GM04503 (cell line): ENCODE data around the gene PIK3CB.
A peak's percentile ranks its signal among the peaks of the same experiment; 100 is the strongest.
"Not testable (repeated sequence)": the region's sequence is repeated elsewhere in the genome, so short reads cannot be mapped to it uniquely, and the experiment has no call there.

ENCODE experiments used
- DNase-seq: peaks from one replicate; pipeline ENCODE4 v3.0.0-alpha.2; 2012; ENCODE audit warnings: low read depth

Gene PIK3CB

GRCh38 chr3:138680974-138681373 lies 153.8 kb downstream of the PIK3CB start:
- not testable (repeated sequence) for DNase-seq

- no peak for DNase-seq
Measured at GRCh38 chr3:138678874-138679392, 155.8 kb downstream of the PIK3CB start.

GRCh38 chr3:138678086-138678485 lies 156.6 kb downstream of the PIK3CB start:
- DNase-seq, result no peak

- no peak for DNase-seq
Measured at GRCh38 chr3:138675393-138675792, 159.3 kb downstream of the PIK3CB start.

GRCh38 chr3:138673641-138674530 lies 160.8 kb downstream of the PIK3CB start:
- DNase-seq, result peak; percentile 62

GRCh38 chr3:138670407-138670806 lies 164.3 kb downstream of the PIK3CB start:
- no peak for DNase-seq

GRCh38 chr3:138668107-138668506 lies 166.6 kb downstream of the PIK3CB start:
- DNase-seq, result no peak

GRCh38 chr3:138657508-138657907 lies 177.2 kb downstream of the PIK3CB start:
- no peak for DNase-seq

GRCh38 chr3:138653567-138653966 lies 181.2 kb downstream of the PIK3CB start:
- DNase-seq, result no peak

GRCh38 chr3:138649134-138649533 lies 185.6 kb downstream of the PIK3CB start:
- DNase-seq, result no peak

- no peak for DNase-seq
Measured at GRCh38 chr3:138646513-138646912, 188.2 kb downstream of the PIK3CB start.

- DNase-seq, result no peak
Measured at GRCh38 chr3:138646008-138646407, 188.7 kb downstream of the PIK3CB start.

GRCh38 chr3:138642927-138643253 lies 191.8 kb downstream of the PIK3CB start:
- DNase-seq, result no peak

- DNase-seq, result no peak
Measured at GRCh38 chr3:138642226-138642926, 192.4 kb downstream of the PIK3CB start.

GRCh38 chr3:138640537-138640936 lies 194.2 kb downstream of the PIK3CB start:
- DNase-seq, result no peak

GRCh38 chr3:138638641-138639040 lies 196.1 kb downstream of the PIK3CB start:
- DNase-seq, result no peak

GRCh38 chr3:138629526-138629925 lies 205.2 kb downstream of the PIK3CB start:
- DNase-seq, result no peak

GRCh38 chr3:138625707-138626365 lies 208.9 kb downstream of the PIK3CB start:
- no peak for DNase-seq

GRCh38 chr3:138624518-138624917 lies 210.2 kb downstream of the PIK3CB start:
- DNase-seq, result no peak

GRCh38 chr3:138620431-138620830 lies 214.3 kb downstream of the PIK3CB start:
- no peak for DNase-seq

- DNase-seq, result no peak
Measured at GRCh38 chr3:138615462-138615861, 219.3 kb downstream of the PIK3CB start.

- DNase-seq, result no peak
Measured at GRCh38 chr3:138609898-138610266, 224.8 kb downstream of the PIK3CB start.
